GM21723 (cell line): ENCODE measurements around the gene VTI1A.

ENCODE experiments used
- ATAC-seq: cut with Tn5 transposase; IDR thresholded peaks from one replicate; pipeline ENCODE4 v1.9.1; 2021; ENCODE audit warnings: mild to moderate bottlenecking, moderate library complexity; ENCODE audit not compliant: unreplicated experiment

The VTI1A gene

DNA sequence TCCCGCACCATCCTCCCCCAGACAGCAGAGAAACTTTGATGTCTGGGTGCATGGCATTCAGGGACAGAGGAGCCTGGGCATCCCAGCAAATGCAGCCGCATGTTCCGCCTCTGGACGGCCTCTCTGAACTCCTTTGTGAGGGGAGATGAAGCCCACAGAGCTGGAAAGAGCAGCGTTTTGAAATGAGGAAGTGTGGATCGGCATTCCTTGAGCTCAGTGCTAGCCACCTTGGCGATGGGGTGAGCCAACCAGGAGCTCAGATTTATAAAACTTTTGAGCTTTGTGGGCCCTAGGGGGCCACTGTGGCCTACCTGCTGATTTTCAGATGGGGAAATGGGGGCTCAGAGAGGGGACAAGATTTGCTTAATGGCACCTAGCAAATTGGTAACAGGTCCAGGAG is 376.6 kb downstream of the VTI1A start:
- ATAC-seq, result no peak

DNA sequence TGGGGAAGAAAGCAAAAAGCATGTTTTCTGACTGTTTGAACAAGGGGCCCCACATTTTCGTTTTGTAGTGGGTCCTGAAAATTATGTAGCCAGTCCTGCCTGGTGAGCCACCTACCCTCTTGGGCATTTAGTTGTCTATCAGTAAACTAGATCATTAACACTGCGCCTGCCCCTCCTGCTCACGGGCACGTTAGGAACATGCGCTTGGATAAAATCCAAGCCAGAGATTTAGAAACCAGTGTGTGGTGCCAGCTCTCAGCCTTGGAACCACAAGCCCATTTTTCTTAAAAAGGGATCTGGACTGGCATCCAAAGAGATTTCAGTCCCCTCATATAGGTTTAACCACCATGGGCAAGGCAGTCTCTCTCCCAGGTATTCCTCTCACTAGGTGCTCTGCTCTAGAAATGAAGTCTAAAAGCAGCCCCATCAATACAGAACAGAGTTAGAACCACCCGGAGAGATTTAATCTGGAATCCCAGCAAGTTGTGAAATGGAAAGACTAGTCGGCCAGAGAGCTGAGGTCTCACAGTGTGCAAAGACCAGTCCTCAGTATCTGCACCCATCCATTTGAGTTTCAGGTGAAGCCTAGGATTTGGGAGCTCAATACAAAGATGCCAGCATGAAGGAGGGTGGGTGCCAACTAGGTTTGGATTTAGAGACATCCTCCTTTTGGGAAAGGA is 379.1 kb downstream of the VTI1A start:
- ATAC-seq, result no peak

DNA sequence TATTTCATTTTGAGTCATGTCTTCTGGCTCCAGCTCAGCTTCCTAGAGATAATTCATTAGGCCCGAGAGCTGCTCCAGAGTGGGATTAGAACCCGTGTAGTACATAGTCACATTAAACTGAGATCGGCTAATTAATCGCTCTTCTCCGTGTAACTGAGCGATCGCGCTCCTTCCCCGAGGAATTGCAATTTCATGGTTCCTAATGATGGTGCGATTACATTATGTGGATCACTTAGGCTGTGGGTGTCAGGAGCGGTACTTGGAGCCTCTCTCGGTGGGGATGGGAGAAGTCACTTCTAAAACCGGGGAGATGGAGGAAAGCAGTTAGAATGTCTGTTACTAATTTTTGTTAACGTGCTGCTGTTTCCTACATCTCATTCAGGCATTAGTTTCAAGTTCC is 380.1 kb downstream of the VTI1A start:
- ATAC-seq, result no peak

DNA sequence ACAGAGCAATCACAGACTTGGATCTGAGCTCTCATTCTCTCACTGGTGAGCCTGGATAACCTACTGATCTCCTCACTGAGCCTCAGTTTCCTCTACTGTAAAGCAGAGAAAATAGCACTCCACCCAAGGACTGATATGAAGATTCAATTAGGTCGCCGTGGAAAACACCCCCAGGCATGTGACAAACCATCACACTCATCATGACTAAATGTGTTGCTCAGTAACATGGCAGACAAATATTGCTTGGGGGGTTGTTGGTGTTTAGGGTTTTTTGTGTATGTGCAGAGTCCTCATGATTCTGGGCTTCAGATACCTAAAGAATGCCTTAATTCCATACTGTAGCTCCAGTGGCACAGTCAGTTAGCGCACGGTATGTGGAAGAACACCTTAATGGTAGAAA is 380.9 kb downstream of the VTI1A start:
- ATAC-seq, result no peak

DNA sequence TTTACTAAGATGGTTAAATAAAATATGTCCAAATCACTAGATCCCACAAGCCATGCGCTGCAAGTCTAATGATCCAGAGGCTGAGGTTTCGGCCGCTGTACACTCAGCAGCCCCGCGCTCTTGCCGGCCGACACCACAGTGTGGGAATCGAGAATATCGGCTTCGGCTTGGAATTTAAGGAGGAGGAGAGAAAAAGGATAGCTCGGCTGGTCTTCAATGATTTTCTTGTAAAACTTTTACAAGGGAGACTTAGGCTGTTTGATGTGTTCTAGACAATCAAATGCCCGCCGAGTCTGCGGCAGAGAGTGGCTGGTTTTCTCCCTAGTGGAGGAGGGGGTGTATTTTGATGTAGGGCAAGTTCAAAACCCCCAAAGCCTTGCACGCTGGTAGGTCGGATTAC is 384.8 kb downstream of the VTI1A start:
- ATAC-seq, result no peak

DNA sequence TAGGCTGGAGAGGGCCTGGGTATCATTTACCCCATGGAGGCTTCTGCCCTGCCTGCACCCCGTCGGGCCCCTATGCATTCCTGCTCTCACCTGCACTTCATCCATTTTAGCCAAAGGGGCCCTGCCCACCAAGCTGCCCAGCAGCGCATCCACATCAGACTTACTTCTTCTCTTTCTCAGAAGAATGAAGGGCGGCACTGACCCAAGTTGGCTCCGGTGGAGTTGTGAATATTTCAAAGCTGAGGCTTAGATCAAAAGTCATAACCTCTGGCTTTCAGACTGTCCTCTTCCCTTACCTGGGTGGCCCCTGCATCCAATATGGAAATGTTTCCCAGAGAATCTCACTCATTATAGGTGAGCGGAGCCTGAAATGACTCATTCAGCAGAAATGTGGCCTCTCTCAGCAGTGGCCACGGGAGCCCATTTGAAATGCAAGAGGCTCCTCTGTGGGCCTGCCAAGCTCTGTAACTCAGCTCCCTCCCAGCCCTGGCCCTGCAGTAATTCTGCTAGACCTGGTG is 385.4 kb downstream of the VTI1A start:
- ATAC-seq, result no peak

DNA sequence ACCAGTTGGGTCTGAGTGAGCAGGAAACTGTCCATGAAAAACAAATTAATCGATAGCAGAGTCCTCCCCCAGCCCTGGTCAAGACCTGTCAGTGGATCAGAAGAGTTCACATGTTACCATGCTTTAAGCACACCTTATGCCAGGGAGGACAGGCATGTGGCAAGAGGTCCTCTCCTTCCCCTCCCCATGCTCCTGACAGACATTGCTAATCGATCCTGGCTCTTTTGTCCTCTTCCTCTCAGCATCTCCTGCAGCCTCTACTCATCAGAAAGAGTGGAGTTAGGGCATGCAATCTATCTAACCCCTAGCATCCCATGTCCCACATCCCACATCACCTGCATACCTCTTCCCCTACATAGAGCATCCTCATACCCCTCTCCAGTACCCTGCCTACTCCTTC is 385.9 kb downstream of the VTI1A start:
- no peak for ATAC-seq

DNA sequence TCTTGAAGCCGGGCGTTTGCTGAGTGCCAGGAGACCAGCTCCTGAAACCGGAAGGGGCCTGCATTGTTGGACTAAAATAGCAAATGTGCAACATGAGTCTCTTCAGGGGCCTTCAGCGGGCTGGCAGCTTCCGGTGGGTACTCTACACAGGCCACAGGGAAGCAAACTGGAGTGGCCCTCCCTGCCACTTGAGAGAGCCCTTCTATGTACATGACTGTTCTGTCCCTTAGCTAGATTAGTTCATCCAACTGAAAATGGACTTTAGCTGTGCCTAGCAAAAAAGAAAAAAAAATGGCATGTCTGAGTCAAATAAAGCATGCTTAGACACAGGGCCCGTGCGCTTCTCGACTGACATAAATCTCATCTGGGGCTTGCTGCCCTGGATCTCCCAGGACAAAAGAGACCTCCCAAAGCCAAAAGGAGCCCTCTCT is 387.8 kb downstream of the VTI1A start:
- no peak for ATAC-seq

DNA sequence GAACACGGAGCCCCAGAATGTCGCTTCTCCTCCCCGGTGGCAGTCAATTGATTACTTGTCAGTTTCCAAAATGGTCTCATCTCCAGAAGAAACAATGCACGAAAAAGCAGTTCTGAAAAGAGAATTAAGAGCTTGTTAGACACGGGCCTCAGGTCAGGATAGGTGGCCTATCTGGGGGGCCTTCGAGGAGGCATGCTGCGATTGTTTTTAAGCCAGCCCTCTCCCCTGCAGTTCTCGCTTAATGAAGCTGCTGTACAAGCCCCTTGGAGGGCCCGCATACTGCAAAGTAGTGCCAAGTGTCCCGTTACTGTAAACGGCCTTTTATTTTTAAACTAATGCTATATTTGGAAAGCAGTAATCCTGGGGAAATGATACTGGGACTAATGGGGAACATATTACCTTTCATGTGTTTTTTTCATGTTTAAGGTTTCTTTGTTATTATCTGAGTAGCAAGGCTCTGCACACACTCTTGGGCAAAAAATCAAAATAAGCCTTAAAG is 388.3 kb downstream of the VTI1A start:
- no peak for ATAC-seq

DNA sequence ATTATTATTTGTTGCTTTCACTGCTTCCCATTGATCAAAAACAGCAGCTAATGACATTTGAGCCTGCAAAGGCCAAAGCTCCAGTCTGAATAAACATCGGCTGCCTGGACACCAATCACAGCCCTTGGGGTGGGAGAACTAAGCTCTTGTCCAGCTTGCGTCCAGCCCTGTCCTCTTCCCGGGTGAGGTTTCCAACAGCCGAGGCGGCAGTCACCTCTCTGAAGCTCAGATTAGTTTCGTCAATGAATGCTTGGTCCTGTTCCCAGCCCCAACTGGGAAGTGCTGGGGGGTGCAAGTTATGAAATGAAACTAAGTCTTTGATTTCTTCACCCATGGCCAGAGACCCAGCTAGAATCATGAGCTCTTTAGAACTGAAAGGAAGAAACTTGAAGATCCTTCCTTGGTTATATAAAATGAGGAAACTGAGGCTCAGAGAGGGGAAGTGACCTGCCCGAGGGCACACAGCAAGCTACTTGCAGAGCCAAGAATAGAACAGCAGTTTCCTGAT is 389.0 kb downstream of the VTI1A start:
- ATAC-seq, result no peak

DNA sequence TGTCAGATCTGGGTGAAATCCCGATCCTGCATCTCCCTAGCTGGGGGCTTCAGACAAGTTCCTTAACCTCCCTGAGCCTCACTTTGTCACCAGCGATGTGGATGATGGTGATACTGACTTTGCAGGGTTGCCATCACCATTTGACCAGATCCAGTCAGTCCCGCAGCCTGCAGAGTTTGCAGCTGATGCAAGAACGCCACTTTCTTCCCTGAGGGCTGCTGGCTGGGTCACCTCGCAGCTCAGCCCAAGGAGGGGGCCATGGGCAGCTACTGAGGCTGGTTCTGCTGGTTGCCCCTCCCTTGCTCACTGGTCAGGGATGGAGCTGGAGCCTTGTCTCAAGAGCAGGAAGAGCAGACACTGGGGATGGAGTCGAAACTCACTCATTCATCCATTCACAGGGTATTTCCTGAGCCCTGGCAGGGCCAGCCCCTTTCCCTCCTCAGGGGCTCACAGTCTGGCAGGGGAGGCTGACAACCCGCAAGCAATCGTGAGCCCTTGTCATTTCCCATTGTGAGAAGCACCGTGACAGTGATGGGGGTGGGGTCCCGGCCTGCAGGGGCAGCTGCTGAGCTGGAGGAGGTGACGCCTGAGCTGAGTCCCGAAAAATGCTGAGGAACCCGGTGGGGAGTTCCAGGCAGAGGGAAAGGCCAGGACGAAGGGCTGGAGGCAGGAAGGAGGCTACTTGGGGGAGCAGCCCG is 391.9 kb downstream of the VTI1A start:
- no peak for ATAC-seq

DNA sequence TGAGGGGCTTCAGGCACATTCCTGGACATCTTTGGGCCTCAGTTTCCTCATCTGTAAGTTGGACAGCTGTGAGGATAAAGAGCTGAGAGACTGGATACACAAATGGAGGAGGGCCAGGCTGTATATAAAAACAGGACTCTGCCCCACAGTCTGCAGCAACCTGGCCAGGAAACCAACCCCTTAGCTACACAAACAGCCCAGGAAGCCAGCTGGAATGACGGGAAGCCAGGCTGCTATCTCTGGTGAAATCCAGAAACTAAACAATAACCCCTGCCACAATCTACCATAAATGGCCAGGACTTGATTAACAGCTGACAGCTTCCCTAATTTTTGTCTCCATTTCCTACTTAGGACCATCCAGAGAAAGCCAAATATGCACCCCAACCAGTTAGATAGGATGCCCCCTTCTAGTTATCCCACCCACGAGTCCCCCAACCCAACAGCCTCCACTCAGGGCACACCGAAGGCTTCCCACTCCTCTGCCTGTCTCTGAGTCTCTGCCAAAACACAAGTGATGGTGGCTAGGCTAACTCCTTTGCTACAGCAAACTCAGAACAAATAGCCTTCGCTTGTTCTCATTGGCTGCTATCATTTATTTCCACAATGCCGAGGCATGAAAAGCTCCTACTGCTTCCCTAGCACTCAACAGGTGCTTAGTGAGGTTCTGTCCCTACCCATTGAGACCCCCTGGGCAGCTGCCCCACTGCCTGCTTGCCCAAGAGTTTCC is 393.1 kb downstream of the VTI1A start:
- ATAC-seq, result no peak

DNA sequence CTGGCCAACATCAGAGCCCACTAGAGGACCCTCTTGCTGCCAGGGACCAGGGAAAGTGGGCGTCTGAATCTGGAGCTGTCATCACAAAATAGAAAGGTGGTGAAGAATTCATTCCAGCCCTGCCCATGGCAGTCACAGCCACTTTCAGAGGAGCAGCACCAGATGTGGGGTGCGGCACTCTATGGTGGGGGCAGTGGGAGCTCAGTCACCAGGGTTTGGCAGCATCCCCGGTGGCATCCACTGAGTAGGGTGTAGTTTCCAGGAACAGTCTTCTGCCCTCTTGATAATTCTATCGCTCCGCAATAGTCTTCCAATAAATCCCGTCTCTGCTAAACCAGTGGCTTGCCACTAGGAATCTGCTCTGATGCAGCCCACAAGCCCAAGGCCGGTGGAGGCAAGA is 394.5 kb downstream of the VTI1A start:
- no peak for ATAC-seq

DNA sequence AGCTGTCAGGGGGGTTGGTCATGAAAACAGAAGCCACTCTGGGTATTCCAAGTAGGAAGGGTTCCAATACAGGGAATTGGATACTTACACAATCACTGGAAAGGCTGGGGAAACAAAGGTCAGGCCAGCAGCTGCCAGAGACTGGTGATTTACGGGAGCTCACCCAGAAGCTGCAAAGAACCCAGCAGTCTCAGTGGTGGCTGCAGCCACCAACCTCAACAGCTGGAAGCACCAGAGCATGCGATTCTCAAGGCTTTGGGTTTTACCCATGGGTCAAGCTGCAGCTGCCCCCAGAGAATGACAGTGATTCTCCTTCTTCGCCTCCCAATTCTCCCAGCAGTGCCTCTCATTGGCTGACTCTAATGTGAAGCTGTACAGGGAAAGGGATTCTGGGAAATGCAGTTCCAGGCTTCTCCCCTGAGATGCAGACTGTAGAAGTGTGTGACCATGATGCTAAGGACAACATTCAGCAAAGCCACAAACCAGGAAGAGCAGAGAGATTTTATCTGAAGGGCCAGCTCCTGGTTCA is 395.9 kb downstream of the VTI1A start:
- peak; percentile 87 for ATAC-seq

DNA sequence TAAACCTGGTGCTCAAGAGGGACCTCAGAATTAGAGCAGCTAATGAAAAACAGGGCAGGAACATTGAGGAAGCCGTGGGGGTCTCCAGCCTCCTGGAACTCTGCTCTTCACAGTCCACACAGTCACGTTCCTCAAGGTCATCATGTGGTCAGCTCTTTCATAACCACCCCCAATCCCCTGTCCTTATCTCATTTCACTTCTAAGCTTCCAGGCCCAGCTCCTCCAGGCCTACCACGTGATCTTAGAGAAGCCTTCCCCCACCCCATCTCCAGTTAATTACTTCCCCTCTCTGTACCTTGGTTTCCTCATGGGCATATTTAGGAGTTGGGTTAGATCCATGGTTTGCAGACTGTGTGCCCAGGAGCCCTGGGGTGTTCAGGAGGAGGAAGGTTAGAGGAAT is 396.6 kb downstream of the VTI1A start:
- ATAC-seq, result no peak

DNA sequence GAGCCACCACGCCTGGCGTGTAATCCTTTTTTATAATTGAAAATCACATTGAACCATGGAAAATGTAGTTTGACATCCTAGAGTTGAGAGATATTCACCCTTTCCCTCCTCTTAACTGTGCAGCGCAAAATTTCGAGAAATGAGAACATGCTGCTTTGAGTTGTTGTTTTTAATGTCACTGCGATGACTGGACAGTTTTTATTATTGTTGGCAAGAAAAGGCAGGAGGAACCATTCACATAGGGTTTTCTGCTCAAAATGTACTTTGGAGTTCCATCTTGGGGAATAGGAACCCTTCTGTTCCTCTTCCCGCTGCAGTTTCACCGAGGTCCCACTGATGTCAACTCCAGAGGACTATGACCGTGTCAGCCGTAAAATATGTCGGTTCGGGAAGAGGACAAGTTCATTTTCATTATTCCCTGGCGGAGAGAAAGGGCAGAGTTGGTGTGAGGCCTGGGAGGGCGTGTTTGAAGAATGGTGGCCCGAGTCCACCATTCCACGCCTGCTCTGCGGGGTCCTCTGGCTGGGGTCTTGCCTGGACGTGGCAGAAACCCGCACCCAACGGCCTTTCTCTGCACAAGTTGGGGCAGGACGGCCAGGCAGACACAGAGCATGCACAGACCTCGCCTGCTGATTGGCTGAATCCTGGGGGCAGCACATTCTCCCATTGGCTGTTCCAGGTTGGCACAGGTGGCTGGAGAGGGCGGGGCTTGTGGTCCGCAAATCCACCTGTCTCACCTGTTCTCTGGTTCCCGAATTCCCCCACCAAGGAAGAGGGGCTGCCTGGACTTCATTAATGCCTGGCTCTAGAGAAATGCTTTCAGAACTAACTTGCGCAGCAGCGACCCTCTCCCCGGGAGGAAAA is 397.9 kb downstream of the VTI1A start:
- no peak for ATAC-seq

DNA sequence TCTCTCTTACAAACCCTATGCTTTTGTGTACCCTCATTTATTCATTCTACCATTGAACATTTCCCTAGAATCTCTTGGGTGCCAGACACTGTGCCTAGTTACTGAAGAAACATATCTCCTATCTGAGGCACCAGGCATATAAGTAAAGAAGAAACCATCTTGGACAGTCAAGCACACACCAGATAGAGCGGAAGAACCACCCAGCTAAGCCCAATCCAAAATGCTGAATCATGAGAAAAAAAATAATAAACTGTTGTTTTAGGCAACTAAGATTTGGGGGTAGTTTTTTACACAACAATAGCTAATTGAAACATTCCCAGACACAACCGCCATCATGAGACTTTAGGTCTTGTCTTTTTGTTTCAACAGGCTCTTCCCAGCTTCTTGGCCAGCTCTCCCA is 400.8 kb downstream of the VTI1A start:
- no peak for ATAC-seq

DNA sequence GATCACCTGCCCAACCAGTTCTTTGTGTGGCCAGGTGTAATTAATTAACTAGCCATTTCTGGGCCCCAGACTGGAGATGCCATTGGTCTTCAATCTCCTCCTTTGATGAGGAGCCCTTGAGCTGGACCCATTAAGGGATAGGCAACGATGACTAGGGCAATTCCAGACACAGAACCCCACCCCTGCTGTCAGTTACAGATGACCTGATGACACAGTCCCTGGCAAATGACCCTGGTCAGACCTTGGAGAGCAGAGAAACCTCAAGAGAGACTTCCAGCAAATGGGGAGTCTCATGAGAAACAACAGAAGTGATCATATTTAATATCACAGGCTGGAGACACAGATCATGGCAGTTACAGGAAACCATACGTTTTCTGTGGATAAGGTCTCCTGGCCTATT is 401.2 kb downstream of the VTI1A start:
- no peak for ATAC-seq

DNA sequence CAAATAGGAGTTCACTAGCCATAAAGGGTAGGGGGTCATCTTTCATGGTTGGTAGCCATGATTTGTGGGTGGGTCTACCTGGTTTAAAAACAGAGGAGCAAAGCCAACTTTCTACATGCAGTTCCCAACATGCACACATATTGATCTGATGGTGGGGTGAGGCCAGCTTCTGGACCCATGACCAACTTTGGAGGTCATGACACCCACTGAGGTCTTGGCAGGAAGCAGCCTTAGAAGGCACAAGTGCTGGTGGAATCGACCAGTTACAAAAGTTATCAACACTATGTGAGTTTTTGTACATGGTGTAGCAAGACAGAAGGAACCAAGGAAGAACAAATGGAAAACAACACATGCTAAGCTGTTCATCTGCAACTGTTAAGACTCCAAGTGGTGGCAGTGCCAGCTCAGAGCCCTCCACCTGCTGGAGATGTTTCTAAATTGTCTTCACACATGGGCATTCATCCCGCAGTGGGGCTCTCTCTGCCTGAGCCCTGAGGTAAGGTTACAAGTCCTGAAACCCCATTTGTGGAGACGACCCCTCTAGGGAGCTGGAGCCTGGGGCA is 401.9 kb downstream of the VTI1A start:
- no peak for ATAC-seq

DNA sequence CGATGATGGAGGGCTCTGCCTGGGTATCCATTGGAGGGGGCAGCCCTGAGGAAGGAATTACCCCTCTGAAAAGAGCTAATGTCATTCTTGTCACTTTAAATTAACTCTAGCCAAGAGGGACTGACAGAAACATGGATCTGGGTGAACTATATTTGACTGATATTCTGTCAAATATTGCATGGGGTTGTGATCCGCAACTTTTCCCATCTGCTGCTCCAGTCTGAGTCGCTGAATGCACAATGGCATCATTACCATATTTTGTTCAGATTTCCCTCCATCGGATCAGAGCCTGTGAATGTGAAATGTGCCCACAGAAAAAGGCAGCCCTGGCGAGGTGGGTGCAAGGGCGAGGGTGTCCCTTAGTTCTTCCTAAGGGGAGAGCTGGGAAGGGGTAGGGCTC is 402.5 kb downstream of the VTI1A start:
- no peak for ATAC-seq
